ENCODE data around the gene THSD7A. TPM values are rescaled to one million over a fixed set of nuclear protein-coding genes. Genes with fewer than 3 reads are reported as not detected.
"Not testable (repeated sequence)": the region's sequence is repeated elsewhere in the genome, so short reads cannot be mapped to it uniquely, and the experiment has no call there.

Gene THSD7A
- total RNA-seq, 2 experiments from 2014 or later = not detected

DNA sequence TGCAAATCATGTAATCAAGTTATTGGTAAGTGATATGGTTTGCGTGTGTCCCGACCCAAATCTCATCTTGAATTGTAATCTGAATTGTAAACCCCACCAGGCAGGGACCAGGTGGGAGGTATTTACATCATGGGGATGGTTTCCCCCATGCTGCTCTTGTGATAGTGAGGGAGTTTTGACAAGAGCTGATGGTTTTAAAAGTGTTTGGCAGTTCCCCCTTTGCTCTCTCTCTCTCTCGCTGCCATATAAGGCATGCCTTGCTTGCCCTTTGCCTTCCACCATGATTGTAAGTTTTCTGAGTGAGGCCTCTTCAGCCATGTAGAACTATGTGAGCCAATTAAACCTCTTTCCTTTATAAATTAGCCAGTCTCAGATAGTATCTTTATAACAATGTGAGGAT is 302.6 kb downstream of the THSD7A start:
- H3K9me3 Mint-ChIP-seq = no peaks in the 10 kb centered on the region
- POLR2A ChIA-PET = no interaction called here
- ATAC-seq (ENCODE audit: low read depth) = no peak

GRCh38 chr7:11527707-11528106 is 304.3 kb downstream of the THSD7A start:
- H3K27me3 Mint-ChIP-seq = no peaks in the 10 kb centered on the region

More for the DNA sequence above, 302.6 kb downstream of the THSD7A start:
- Mint-ChIP-seq H3K4me1 (no peaks in the 10 kb centered on the region), H3K36me3 (no peaks in the 10 kb centered on the region), H3K4me3 (no peak overlapping the region), H3K27ac (no peak overlapping the region), H3K27me3 (no peaks in the 10 kb centered on the region)
- no peak for DNase-seq

GRCh38 chr7:11524476-11525397 is 307.3 kb downstream of the THSD7A start:
- POLR2A ChIA-PET = no interaction called here
- Mint-ChIP-seq H3K36me3 (no peaks in the 10 kb centered on the region), H3K9me3 (no peaks in the 10 kb centered on the region), H3K27me3 (no peaks in the 10 kb centered on the region), H3K27ac (no peak overlapping the region), H3K4me3 (no peak overlapping the region), H3K4me1 (no peaks in the 10 kb centered on the region)
- ATAC-seq (ENCODE audit: low read depth) (no peak), DNase-seq (no peak)

More at GRCh38 chr7:11527707-11528106, 304.3 kb downstream of the THSD7A start:
- no peak overlapping the region for H3K4me3 Mint-ChIP-seq
- no peaks in the 10 kb centered on the region for H3K4me1 Mint-ChIP-seq
- H3K9me3 Mint-ChIP-seq = no peaks in the 10 kb centered on the region
- ATAC-seq (ENCODE audit: low read depth) (no peak), DNase-seq (no peak)
- H3K36me3 Mint-ChIP-seq = no peaks in the 10 kb centered on the region
- POLR2A ChIA-PET = no interaction called here
- H3K27ac Mint-ChIP-seq = no peak overlapping the region

DNA sequence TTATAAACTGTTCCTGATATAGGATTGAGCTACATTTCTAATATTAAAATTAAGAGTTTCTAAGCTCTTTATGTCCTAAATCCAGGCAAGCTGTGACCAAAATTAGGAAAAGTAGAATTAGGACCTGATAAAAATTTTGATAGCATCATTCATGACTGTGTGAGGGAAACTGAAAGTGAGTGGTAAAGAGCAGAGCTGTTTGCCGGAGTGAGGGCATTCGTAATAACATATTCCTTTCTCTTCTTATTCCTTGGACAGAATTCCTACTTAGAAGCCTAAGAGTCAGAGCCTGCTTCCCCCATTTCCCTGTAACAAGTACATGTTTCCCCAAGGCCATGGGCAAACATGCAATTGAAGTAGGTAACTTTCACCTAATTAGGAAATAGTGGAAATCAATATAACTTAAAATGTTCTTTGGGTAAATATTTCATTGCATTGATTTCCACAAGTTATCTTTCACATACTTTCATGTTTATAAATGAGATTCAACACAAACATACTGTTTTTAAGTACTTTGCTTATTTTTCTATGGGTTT is 310.0 kb downstream of the THSD7A start:
- H3K27me3 Mint-ChIP-seq; H3K9me3 Mint-ChIP-seq; H3K4me1 Mint-ChIP-seq; POLR2A ChIA-PET; H3K27ac Mint-ChIP-seq; H3K4me3 Mint-ChIP-seq; H3K36me3 Mint-ChIP-seq; DNase-seq; ATAC-seq (ENCODE audit: low read depth): not testable (repeated sequence)

DNA sequence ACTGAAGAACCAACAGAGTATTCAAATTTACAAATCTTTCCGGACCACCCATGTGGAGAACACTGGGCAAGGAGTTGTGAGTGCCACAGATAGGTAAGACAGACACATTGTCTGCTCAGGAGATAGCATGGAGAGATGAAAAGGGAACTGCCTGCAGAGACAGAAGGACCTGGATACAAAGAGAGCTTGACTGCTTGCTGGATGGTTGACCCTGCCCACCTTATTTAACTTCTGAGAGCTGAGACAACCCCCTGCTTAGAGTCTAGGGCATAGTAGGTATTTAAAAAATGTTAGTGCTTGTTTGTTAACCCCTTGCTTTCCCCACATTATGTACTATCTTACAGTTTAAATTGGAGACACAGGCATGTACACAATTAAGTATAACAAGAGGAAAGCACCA is 314.1 kb downstream of the THSD7A start:
- Mint-ChIP-seq H3K4me3 (no peak overlapping the region), H3K27ac (no peak overlapping the region), H3K27me3 (no peaks in the 10 kb centered on the region), H3K4me1 (no peaks in the 10 kb centered on the region), H3K9me3 (no peaks in the 10 kb centered on the region), H3K36me3 (no peaks in the 10 kb centered on the region)
- ATAC-seq (ENCODE audit: low read depth) (no peak), DNase-seq (no peak)
- POLR2A ChIA-PET = no interaction called here

GRCh38 chr7:11516328-11516727 is 315.7 kb downstream of the THSD7A start:
- Mint-ChIP-seq H3K4me1 (no peaks in the 10 kb centered on the region), H3K27me3 (no peaks in the 10 kb centered on the region), H3K4me3 (no peak overlapping the region), H3K36me3 (no peaks in the 10 kb centered on the region), H3K27ac (no peak overlapping the region), H3K9me3 (peaks cover 2% of the 10 kb centered on the region)
- DNase-seq (no peak), ATAC-seq (ENCODE audit: low read depth) (no peak)
- POLR2A ChIA-PET = no interaction called here

GRCh38 chr7:11513460-11513859 is 318.5 kb downstream of the THSD7A start:
- Mint-ChIP-seq H3K4me1 (no peaks in the 10 kb centered on the region), H3K27me3 (no peaks in the 10 kb centered on the region), H3K9me3 (peaks cover 2% of the 10 kb centered on the region), H3K4me3 (no peak overlapping the region), H3K36me3 (no peaks in the 10 kb centered on the region), H3K27ac (no peak overlapping the region)
- DNase-seq (no peak), ATAC-seq (ENCODE audit: low read depth) (no peak)
- POLR2A ChIA-PET = no interaction called here

DNA sequence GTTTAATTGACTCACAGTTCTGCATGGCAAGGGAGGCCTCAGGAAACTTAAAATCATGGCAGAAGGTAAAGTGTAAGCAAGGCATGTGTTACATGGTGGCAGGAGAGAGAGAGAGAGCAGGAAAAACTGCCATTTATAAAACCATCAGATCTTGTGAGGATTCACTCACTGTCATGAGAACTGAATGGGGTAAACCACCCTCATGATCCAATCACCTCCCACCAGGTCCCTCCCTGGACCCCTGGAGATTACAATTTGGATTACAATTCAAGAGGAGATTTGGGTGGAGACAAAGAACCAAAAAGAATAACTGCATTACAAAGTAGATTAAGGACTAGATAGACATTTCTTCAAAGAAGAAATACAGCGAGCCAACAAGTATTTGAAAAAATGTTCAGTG is 324.1 kb downstream of the THSD7A start:
- Mint-ChIP-seq H3K27ac (no peak overlapping the region), H3K9me3 (peaks cover 4% of the 10 kb centered on the region), H3K4me1 (no peaks in the 10 kb centered on the region), H3K4me3 (no peak overlapping the region), H3K36me3 (no peaks in the 10 kb centered on the region), H3K27me3 (no peaks in the 10 kb centered on the region)
- DNase-seq = no peak
- ATAC-seq (ENCODE audit: low read depth) = no peak
- POLR2A ChIA-PET = no interaction called here

DNA sequence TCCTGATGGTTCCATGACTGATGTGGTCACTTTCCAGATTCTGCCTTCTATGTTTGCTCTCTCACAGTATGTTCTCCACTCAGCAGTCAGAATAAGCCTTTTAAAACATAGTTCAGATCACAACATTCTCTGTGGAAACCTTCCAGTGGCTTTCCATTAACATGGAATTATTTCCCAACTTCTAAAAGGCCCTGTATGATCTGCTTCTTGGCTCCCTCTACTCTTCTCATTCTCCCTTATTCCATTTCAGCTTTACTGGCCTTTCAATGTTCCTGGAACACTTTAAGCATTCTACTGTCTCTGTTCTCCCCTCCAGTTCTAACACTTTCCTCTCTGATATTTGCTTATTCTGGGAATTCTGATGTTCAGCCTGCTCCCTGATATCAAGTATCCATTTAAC is 325.6 kb downstream of the THSD7A start:
- DNase-seq = no peak
- ATAC-seq (ENCODE audit: low read depth) = no peak
- POLR2A ChIA-PET = no interaction called here

GRCh38 chr7:11505471-11505985 is 326.5 kb downstream of the THSD7A start:
- no peak overlapping the region for H3K4me3 Mint-ChIP-seq
- ATAC-seq (ENCODE audit: low read depth) = no peak
- DNase-seq = no peak
- no peaks in the 10 kb centered on the region for H3K36me3 Mint-ChIP-seq
- no peak overlapping the region for H3K27ac Mint-ChIP-seq
- no peaks in the 10 kb centered on the region for H3K27me3 Mint-ChIP-seq
- no peaks in the 10 kb centered on the region for H3K4me1 Mint-ChIP-seq
- POLR2A ChIA-PET = no interaction called here
- peaks cover 8% of the 10 kb centered on the region for H3K9me3 Mint-ChIP-seq

More for the DNA sequence above, 325.6 kb downstream of the THSD7A start:
- H3K4me3 Mint-ChIP-seq = no peak overlapping the region
- H3K27ac Mint-ChIP-seq = no peak overlapping the region
- no peaks in the 10 kb centered on the region for H3K27me3 Mint-ChIP-seq
- peaks cover 4% of the 10 kb centered on the region for H3K9me3 Mint-ChIP-seq
- H3K36me3 Mint-ChIP-seq = no peaks in the 10 kb centered on the region
- no peaks in the 10 kb centered on the region for H3K4me1 Mint-ChIP-seq

DNA sequence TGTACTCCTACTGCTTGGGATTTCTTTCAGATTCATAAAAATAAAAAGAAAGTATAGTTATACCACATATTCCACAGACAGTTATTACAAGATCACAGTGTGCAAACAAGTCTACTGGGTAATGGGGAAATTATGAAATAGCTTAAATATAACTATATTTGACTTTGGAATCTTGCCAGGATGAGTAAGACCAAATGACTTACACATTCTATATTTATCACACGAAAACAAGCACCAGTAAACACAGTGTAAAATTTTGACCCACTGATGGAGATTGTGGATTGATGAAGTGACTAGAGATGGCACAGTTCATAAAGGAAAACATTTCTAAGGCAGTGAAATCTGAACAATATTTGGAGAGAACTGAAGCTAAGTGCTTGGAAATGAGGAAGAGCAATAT is 339.7 kb downstream of the THSD7A start:
- no peak for ATAC-seq (ENCODE audit: low read depth)
- H3K27ac Mint-ChIP-seq = no peak overlapping the region
- H3K4me3 Mint-ChIP-seq = no peak overlapping the region
- H3K36me3 Mint-ChIP-seq = no peaks in the 10 kb centered on the region
- POLR2A ChIA-PET = no interaction called here
- no peak for DNase-seq
- H3K4me1 Mint-ChIP-seq = no peaks in the 10 kb centered on the region
- peaks cover 4% of the 10 kb centered on the region for H3K9me3 Mint-ChIP-seq
- H3K27me3 Mint-ChIP-seq = no peaks in the 10 kb centered on the region

DNA sequence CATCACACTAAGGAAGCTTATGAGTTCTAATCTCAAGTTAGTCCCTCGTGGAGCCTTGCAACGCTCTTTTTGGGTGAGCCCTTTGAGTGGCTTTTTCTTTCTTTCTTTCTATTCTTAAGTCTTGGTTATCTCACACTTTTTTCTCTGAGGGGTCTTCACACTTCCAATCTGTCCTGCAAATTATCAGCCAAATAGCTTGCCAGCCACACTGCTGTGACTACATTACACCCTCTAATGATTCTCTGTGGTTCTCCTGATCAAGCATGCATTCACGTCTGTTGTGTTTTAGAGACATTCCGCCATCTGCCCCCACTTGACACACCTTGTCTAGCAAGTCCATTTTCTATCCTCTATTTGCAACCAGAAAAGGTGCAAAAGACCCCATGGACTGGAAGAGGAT is 340.2 kb downstream of the THSD7A start:
- Mint-ChIP-seq H3K4me3 (no peak overlapping the region), H3K4me1 (no peaks in the 10 kb centered on the region), H3K36me3 (no peaks in the 10 kb centered on the region), H3K9me3 (peaks cover 3% of the 10 kb centered on the region), H3K27ac (no peak overlapping the region), H3K27me3 (no peaks in the 10 kb centered on the region)
- DNase-seq (no peak), ATAC-seq (ENCODE audit: low read depth) (no peak)
- POLR2A ChIA-PET = no interaction called here

DNA sequence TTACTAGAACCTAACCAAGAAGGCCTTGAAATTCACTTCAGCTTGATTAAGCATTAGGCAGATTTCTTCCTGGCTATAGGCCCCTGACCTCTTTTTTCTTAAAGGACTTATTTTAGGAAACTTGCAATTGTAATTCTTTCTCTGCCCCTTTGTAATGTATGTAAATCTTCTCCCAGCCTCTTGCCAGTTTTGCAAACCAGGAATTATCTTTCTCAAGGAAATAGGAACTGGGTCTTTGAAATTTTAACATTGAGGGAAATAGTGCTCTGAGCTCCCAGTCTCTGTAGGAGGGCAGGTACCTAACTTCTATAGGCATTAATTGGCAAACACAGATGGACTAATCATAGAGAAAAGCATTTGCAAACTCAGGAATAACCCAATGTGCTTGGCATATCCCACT is 342.7 kb downstream of the THSD7A start:
- H3K4me1 Mint-ChIP-seq = no peaks in the 10 kb centered on the region
- no peak overlapping the region for H3K27ac Mint-ChIP-seq
- H3K27me3 Mint-ChIP-seq = no peaks in the 10 kb centered on the region
- no peaks in the 10 kb centered on the region for H3K36me3 Mint-ChIP-seq
- peaks cover 2% of the 10 kb centered on the region for H3K9me3 Mint-ChIP-seq
- POLR2A ChIA-PET = no interaction called here
- no peak overlapping the region for H3K4me3 Mint-ChIP-seq
- no peak for DNase-seq
- ATAC-seq (ENCODE audit: low read depth) = no peak

- ATAC-seq (ENCODE audit: low read depth) (no peak), DNase-seq (no peak)
- Mint-ChIP-seq H3K27me3 (no peaks in the 10 kb centered on the region), H3K9me3 (peaks cover 2% of the 10 kb centered on the region), H3K27ac (no peak overlapping the region), H3K4me1 (no peaks in the 10 kb centered on the region), H3K4me3 (no peak overlapping the region), H3K36me3 (no peaks in the 10 kb centered on the region)
- POLR2A ChIA-PET = no interaction called here
Observed at GRCh38 chr7:11486271-11486670, 345.7 kb downstream of the THSD7A start.

Data from activated naive CD8-positive, alpha-beta T cell treated with anti-CD3 and anti-CD28 coated beads, Interleukin-2, amount 10 ng/mL, durations not matched to agents 7 days and 5 days (primary cell).